Measurements from ENCODE around the gene LHX2. TPM values are rescaled to one million over a fixed set of nuclear protein-coding genes. Genes with fewer than 3 reads are reported as not detected.

LHX2 gene
- total RNA-seq = not detected in 2 replicates

GRCh38 chr9:124011460-124012301 is at the start of gene LHX2:
Gene LHX2, plus strand, starts transcription at chr9:124011768. Its CDS starts 581 bp downstream, at chr9:124012349.

Other genes with a start within 250 kb of the LHX2 start
- gene DENND1A, start 81.6 kb upstream of the LHX2 start, total RNA-seq = 9.9 and 19.0 TPM in 2 replicates
- gene NEK6, start 246.2 kb downstream of the LHX2 start, total RNA-seq = 8.2 and 23.5 TPM in 2 replicates